GM12892 (cell line): ENCODE measurements around the gene ATP6V0B.

Experiments used
- DNase-seq: peaks from one replicate; pipeline ENCODE4 v3.0.0; 2011; ENCODE audit not compliant: insufficient read length
- FAIRE-seq: peaks from 2 replicates; lab custom pipeline; 2011; peaks lifted over from hg19 to GRCh38; lab: Jason Lieb, UNC
- POLR2A ChIP-seq: IDR thresholded peaks from 2 replicates; pipeline ENCODE4 v1.6.1; 2011; ENCODE audit warnings: low read depth, low read length, control low read depth
- POLR2AphosphoS5 ChIP-seq: IDR thresholded peaks from 2 replicates; pipeline ENCODE4 v1.6.1; 2011; ENCODE audit warnings: low read depth, low read length, control low read depth
- TAF1 ChIP-seq: IDR thresholded peaks from 2 replicates; pipeline ENCODE4 v1.6.1; 2011; ENCODE audit warnings: low read depth, mild to moderate bottlenecking, control low read depth, low read length, borderline replicate concordance

Gene ATP6V0B

DNA sequence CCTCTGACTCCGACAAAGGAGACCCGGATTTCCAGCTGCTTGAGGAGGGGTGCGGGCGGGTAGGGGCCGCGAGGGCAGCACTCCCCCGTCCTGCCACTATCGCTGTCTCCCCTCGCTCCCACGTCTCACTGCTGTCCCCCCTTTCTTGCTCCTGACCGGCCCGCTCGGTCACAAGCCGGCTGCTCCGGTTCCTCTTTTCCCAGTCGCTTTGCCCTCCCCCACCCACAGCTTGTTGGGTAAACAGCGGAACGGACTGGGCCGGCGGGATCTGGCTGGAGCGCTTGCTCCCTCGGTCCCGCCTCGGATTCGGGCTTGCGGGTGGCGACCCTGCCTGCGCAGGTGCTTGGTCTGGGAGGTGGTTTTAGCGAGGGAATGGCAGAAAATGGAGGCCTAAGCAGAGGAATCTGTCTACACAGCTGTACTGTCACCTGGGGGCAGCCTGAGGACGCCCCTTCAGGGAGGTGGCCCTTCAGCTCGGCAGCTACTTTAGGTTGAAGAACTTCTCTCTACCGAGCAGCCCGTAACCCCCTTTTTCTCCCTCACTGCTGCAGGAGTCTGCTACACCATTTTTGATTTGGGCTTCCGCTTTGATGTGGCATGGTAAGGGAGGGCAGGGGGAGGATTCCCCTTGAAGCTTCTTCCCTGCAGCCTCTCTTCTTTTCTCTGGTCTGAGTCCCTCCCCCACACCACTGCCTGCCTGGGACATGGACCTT lies 645 bp downstream of the ATP6V0B start:
- DNase-seq = no peak
- no peak for TF ChIP-seq POLR2A
- TF ChIP-seq TAF1 = no peak
- TF ChIP-seq POLR2AphosphoS5 = no peak
- FAIRE-seq = peak; percentile 67

DNA sequence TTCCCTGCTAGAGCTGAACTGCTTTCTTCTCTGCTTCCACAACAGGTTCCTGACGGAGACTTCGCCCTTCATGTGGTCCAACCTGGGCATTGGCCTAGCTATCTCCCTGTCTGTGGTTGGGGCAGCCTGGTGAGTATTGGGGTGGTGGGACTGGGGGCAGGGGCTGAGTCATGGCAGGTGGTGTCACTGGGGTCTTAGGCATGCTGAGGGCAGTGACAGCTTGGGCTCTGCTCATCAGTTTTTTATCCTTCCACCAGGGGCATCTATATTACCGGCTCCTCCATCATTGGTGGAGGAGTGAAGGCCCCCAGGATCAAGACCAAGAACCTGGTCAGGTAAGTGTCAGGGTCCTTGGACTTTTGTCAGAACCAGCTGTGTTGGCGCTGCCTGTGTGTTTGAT lies 1.3 kb downstream of the ATP6V0B start:
- TF ChIP-seq TAF1 = no peak
- TF ChIP-seq POLR2AphosphoS5 = no peak
- no peak for TF ChIP-seq POLR2A
- DNase-seq = no peak
- FAIRE-seq = no peak

- no peak for DNase-seq
- no peak for FAIRE-seq
- TF ChIP-seq POLR2AphosphoS5 (no peak), TAF1 (no peak), POLR2A (no peak)
Observed at GRCh38 chr1:43976890-43977289, 2.1 kb downstream of the ATP6V0B start.

GRCh38 chr1:43977376-43978263 lies 2.9 kb downstream of the ATP6V0B start:
- FAIRE-seq (no peak), DNase-seq (no peak)
- TF ChIP-seq POLR2A (no peak), TAF1 (no peak), POLR2AphosphoS5 (no peak)

DNA sequence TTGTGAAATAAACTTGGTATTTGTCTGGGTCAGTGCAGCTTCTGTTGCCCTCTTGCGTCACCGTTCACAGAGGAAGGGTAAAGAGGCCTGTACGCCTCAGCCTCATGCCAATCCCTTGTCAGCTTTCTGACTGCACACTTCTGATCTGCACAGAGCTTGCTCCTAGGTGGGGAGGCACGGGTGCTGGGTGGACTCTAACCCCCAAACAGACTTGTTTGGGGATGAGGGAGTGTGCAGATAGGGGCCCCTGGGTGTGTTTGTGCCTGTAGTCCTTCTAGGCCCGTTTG lies 3.4 kb downstream of the ATP6V0B start:
- TF ChIP-seq TAF1 (no peak), POLR2A (no peak), POLR2AphosphoS5 (no peak)
- DNase-seq = no peak
- FAIRE-seq = no peak

DNA sequence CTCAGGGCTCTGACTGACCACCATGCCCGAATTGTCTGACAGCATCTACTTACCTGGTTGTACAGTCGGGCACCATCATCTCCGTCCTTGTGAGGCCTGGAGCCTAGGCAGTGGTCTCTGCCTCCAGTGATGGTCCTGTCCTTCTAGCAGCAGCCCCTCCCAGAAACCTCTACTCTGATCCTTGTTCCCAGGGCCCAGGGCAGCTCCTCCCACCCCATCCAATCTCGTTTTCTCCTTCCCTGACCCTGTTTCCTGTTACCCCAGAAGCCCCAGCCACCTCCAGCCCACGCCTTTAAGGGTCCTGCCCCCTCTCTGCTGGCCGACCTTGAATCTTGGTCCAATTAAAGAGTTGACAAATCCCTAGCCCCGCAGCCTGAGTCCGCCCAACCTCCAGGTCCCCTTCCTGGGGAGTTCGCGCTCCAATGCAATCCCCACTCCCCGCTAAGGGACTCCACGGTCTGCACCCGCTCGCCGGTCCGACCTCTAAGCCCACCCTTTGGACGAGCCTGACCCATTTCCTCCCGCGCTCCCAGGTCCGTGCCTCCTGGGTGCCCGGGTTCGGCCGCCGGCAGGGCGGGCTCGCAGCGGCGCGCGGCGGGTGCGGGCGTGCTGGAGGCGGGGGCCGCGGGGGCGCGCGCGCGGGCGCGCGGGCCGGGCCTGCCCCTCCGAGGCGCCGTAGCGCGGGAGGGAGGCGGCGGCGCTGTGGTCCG lies 3.9 kb downstream of the ATP6V0B start, which contains the start of gene B4GALT2:
TSS of gene B4GALT2 (plus strand) at position 660 of the 710 bp plus-strand sequence. CDS start 1,951 bp downstream, outside the sequence.
- TF ChIP-seq POLR2AphosphoS5 (peak; percentile 50; the same call in 1 of the 2 replicates), POLR2A (peak; percentile 42), TAF1 (no peak)
- DNase-seq = peak; percentile 87
- no peak for FAIRE-seq

DNA sequence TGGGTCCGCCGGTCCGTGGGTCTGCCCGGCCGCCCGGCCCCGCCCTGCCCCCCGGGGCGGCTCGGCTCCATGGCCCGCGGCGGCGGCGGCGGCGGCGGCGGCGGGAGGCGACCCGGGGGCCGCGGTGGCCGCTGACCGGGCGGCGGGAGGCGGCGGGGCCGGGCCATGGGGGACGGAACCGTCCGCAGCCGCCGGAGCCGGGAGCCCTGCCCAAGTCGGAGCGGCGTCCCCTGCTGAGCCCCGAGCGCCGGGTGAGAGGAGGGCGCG lies 4.4 kb downstream of the ATP6V0B start:
- FAIRE-seq (no peak), DNase-seq (no peak)
- TF ChIP-seq TAF1 (no peak), POLR2AphosphoS5 (no peak), POLR2A (no peak)

DNA sequence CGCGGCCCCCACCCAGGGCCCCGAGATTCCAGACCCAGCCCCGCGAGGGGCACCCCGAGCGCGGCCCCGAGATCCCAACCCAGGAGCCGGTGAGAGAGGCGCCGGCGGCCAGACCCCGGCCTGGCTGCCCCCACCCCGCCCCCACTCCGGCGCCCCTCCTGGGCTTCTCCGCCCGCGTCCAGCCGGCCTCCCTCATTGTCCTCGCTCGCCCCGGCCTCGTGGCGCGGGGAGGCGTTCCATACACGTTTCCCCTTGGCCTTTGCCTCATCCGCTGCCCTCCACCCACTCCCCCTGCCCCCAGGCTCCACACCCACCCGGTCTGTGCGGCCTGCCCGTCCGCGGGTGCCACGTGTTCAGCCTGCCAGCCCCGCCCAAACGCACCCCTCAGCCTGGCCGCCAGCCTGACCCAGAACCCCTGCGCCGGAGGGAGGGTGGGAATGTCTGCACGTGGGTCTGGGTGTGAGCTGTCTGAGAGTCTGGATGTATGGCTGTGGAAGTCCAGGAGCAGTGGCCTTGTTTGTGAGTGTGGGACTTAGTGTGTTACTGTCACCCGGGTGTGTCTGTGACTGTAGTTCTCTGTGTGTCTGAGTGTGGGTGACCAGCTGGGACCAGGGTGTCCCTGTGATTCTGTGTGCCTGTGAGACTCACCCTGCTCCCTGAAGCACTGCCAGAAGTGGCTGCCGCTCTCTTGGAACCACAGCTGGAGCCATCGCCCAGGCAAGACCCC lies 4.9 kb downstream of the ATP6V0B start:
- DNase-seq (peak; percentile 71), FAIRE-seq (peak; percentile 80)
- TF ChIP-seq POLR2A = 0 out of 2 replicates have a peak, but pooled peaks have one; percentile 44
- no peak for TF ChIP-seq POLR2AphosphoS5

- DNase-seq (no peak), FAIRE-seq (no peak)
- TF ChIP-seq POLR2A (no peak), TAF1 (no peak), POLR2AphosphoS5 (no peak)
Observed at GRCh38 chr1:43980255-43981134, 5.7 kb downstream of the ATP6V0B start.

- no peak for DNase-seq
- TF ChIP-seq POLR2A (no peak), POLR2AphosphoS5 (no peak), TAF1 (no peak)
- FAIRE-seq = no peak
Observed at GRCh38 chr1:43981135-43981491, 6.4 kb downstream of the ATP6V0B start.

- no peak for TF ChIP-seq POLR2AphosphoS5
- TF ChIP-seq POLR2A = no peak
- no peak for TF ChIP-seq TAF1
- DNase-seq = no peak
- FAIRE-seq = no peak
Observed at GRCh38 chr1:43981636-43982035, 6.9 kb downstream of the ATP6V0B start.
